GM10266 (cell line): Measurements from ENCODE around the gene BBX.

Experiments used
- DNase-seq: peaks from one replicate; pipeline ENCODE4 v3.0.0; 2012; ENCODE audit errors: extremely low spot score
- TF ChIP-seq, protein P1 (sequence below): IDR thresholded peaks from 2 replicates; pipeline ENCODE4 v1.5.1; 2012; ENCODE audit warnings: mild to moderate bottlenecking, low read depth; ENCODE audit not compliant: control insufficient read depth, insufficient read depth; ENCODE audit errors: missing control alignments

The BBX gene

DNA sequence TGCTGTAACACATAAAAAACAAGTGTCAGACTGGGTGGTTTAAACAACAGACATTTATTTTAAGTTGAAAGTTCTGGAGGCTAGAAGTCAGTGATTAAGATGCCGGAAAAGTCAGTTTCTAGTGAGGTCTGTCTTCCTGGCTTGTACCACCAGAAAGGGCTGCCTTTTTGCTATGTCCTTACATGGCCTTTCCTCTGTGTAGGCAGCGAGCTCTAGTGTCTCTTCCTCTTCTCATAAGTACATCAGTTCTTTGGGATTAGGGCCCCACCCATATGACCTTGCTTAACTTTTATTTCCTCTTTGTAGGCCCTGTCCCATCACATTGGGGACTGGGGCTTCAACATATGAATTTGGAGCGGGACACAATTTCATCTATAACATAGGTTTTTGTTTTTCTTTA lies 128.0 kb downstream of the BBX start:
- DNase-seq, result no peak
- TF ChIP-seq, protein P1, sequence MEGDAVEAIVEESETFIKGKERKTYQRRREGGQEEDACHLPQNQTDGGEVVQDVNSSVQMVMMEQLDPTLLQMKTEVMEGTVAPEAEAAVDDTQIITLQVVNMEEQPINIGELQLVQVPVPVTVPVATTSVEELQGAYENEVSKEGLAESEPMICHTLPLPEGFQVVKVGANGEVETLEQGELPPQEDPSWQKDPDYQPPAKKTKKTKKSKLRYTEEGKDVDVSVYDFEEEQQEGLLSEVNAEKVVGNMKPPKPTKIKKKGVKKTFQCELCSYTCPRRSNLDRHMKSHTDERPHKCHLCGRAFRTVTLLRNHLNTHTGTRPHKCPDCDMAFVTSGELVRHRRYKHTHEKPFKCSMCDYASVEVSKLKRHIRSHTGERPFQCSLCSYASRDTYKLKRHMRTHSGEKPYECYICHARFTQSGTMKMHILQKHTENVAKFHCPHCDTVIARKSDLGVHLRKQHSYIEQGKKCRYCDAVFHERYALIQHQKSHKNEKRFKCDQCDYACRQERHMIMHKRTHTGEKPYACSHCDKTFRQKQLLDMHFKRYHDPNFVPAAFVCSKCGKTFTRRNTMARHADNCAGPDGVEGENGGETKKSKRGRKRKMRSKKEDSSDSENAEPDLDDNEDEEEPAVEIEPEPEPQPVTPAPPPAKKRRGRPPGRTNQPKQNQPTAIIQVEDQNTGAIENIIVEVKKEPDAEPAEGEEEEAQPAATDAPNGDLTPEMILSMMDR, result no peak

- TF ChIP-seq, protein P1, result no peak
- DNase-seq, result no peak
Observed at GRCh38 chr3:107651782-107652181, 129.0 kb downstream of the BBX start.

- TF ChIP-seq, protein P1, result no peak
Observed at GRCh38 chr3:107654218-107654617, 131.5 kb downstream of the BBX start.

GRCh38 chr3:107657971-107658370 lies 135.2 kb downstream of the BBX start:
- no peak for DNase-seq
- TF ChIP-seq, protein P1, result no peak

More at GRCh38 chr3:107654218-107654617, 131.5 kb downstream of the BBX start:
- DNase-seq, result no peak

DNA sequence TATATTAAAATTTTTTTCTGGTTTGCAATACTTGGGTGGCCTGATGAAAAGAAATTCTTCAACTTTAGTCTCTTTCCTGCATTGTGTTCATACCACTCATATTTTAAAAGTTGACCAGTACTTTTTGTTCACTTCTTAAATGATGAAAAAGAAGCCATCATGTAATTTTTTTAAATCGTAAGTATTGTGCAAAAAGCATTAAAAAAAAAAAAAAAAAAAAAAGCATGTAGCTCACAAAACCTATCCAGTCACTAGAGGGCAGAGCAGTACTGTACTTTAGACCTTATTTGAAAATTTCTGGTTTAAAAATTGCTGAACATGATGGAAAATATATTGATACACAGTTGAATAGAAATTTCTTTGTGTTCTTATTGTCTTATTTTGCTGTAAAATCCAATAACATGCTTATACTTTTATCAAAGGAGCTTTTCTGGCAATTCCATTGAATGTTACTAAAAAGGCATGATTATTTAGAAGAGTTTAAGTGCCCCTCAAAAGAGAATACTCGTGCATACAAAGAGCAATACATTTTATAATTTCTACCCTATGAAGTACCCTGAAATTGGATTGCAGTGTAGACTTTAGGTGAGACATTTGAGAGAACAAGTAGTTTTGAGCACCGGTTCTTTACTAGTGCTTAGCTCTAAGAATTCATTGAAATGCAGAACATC lies 137.7 kb downstream of the BBX start:
- TF ChIP-seq, protein P1, result peak; percentile 59
- DNase-seq, result no peak

DNA sequence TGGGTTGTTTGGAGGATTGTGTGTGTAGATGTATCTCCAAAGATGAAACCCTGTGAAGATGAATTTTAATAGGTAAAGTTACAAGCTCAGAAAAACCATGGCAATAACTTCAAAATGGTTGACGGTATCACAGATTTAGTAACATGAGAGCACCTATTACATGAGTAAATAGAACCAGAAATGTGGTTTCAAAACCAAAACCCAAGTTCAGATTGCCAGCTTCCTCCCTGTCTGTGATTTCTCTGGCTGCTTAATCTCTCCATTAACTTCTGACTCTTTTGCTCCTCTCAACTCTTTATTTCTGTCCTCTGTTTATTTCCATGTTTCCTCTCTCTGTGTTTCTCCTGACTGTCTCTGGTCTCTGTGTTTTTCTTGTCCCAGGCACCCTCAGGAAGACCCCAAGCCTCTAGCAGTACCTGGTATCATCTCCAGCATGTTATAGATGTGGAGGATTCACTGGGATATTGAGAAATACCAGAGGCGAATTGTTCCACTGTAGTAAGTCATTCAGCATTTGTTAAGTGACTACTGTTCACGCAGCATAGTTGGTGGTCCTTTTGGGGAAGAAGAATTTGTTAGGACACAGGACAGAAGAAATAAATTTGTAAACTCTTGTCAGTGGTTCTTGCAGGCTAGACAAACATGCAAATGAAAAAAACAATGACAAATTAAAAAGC lies 138.8 kb downstream of the BBX start:
- DNase-seq, result no peak
- TF ChIP-seq, protein P1, result no peak

- TF ChIP-seq, protein P1, result no peak
- no peak for DNase-seq
Observed at GRCh38 chr3:107662124-107662507, 139.4 kb downstream of the BBX start.
